NCI-H774 (cell line): ENCODE results near the gene PHC3.
"Not testable (repeated sequence)": the region's sequence is repeated elsewhere in the genome, so short reads cannot be mapped to it uniquely, and the experiment has no call there.

Experiments used
- DNase-seq: peaks from one replicate; lab custom pipeline; 2025; lab: John Stamatoyannopoulos, UW

Gene PHC3

DNA sequence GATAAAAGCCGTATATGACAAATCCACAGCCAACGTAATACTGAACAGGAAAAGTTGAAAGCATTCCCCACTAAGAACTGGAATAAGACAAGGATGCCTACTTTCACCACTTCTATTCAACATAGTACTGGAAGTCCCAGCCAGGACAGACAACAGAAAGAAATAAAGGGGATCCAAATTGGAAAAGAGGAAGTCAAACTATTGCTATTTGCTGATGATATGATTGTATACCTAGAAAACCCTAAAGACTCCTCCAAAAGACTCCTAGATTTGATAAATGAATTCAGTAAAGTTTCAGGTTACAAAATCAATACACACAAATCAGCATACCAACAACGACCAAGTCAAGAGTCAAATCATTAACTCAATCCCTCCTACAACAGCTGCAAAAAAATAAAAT is 14.2 kb upstream of the PHC3 start:
- DNase-seq: not testable (repeated sequence)

DNA sequence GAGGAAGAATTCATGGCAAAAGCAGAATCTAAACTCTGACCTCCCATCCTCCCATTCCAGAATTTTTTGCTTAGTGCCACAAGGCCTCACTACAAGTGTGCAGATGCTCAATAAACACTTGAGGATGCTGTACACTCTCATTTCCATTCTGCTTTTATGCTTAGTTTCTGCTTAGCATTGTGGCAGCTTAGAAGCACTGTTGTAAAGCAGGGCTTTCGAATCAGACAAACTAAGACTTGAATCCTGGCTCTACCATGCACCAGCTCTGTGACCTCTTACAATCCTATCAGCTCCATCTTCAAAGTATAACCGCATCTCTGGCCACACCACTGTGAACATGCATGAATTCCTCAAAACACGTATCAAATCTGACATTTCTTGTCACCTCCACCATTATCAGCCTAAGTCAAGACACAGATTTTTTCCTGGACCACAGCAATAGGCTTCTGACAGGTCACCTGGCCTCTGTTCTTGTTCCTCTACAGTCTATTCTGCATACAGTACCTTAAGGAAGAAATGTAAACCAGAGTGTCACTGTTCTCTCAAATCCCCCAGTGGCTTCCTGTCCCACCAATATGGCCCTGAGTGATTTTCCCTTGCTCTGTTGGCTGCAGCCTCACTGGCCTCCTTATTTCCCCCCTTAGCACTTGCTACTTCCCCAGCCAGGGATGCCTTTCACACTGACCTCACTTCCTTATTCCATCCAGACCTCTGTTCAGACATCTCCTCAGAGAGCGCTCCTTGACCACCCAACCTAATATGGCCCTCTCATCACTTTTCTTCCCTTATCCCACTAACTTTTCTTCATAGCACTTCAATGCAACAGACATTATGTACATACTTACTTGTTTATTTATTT is 8.1 kb upstream of the PHC3 start:
- DNase-seq: no peak

- DNase-seq: no peak
Measured at GRCh38 chr3:170180079-170180907, 1.2 kb downstream of the PHC3 start.

DNA sequence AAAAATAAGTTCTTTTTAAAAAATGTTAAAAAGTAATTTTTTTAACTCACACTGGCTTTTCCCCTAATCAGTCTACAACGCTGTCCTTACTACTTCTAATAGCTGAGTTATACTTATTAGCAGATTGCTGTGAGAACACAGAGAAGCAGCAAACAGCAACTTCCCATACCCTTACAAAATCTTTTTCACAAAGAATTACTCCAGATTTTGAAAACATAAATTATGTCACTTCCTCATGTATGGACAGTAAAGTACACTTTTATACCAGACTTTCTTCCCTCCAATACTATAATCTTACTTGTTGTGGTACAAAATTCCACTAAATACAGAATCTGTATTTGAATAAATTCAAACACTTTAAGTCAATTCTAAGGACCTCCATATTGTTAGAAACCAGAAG is 2.1 kb downstream of the PHC3 start:
- no peak for DNase-seq

DNA sequence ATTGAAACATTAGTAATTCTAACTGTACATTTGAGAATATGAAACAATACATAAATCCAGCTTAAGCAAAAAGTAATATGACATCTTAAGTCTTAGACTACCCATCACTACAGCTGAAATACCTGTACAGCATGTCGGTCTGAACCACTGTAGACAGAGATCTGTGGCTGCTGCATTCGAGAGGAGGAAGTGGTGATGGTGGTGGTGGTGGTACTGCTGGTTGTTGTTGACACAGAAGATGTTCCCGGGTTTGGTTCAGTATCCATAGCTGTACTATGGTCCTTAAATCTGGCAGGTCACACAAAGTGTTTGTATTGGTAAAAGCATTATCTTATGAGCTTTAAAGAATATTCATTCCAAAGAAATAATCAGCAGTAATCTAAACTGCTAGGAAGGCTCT is 2.9 kb downstream of the PHC3 start:
- no peak for DNase-seq

- DNase-seq: no peak
Measured at GRCh38 chr3:170171563-170171962, 10.0 kb downstream of the PHC3 start.

- DNase-seq: no peak
Measured at GRCh38 chr3:170164717-170165116, 16.8 kb downstream of the PHC3 start.

- no peak for DNase-seq
Measured at GRCh38 chr3:170163956-170164645, 17.4 kb downstream of the PHC3 start.

DNA sequence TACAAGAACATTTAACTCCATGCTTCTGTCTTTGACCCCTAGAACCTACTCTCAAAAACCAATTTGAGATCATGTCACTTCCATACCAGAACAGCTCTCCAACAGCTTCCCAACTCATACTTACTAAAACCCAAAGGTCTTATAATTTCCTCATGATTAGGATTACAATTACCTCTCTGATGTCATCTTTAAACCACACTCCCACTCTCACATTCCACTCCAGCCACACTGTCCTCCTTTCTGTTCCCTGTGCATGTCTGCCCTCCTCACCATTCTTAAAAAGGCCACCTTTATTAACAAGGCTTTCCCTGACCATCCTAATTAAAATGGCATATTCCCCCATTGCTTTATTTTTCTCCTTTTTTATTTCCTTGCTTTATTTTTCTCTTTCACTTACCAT is 18.9 kb downstream of the PHC3 start:
- no peak for DNase-seq

- DNase-seq: no peak
Measured at GRCh38 chr3:170162052-170162451, 19.5 kb downstream of the PHC3 start.

- DNase-seq: no peak
Measured at GRCh38 chr3:170159933-170160332, 21.6 kb downstream of the PHC3 start.

DNA sequence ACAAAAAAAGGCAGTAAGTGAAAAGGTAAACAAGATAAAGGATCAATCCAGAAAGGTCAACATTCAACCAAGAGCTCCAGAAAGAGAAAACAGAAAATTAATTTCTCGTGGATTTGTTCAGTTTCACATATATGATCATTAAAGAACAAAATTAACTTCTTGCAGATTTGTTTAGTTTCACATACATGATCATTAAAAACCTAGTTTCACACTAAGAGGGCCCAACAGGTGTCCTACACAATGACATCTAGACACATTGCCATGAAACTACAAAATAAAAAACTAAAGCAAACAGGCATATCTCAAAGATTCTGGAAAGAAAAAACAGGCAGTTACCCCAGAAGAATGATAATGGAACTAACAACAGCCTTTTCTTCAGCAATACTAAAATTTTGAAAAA is 22.1 kb downstream of the PHC3 start:
- DNase-seq: no peak

GRCh38 chr3:170155604-170156003 is 25.9 kb downstream of the PHC3 start:
- DNase-seq: no peak

DNA sequence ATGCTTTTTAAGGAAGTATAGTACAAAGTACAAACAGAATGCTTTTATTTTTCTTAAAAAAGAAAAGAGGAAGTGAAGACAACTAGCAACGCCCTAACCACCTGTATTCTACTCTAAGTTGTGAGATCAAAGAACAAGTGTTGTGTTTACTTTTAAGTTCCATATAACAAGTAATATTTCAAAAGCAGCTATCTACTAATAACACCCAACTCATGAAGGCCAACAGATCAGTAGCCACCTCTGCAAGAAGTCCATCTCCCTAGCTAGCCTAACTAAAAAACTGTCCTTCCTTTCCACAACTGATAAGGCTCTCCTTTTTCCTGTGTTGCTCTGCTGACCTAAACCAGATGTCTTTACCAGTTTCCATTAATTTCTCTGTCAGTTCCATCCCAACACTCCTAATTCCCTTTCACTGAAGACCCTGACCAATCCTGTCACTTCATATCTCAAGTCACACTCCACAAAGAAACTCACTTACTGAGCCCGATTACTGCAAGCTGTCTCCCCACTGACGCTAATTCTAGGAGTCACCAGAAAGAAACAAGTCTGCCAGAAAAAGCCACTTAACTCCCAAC is 26.9 kb downstream of the PHC3 start:
- DNase-seq: no peak

GRCh38 chr3:170154084-170154483 is 27.4 kb downstream of the PHC3 start:
- no peak for DNase-seq

DNA sequence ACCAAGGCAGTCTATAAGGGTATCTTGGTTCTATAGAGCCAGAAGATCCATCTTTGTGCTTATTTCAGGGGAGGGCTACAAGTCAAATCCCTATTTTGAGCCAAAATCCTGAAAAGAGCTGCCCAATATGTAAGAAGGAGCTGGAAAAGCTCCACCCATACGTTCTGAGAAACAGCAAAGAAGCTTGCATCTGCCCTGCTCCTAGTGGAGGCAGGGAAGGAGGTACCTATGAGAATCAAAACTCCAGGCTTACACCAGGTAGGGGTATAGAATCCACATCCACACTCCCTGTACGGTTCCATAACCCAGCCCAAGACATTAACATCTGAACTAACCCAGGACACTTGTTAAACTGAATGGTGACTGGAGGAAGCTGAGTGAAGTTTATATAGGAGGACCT is 30.0 kb downstream of the PHC3 start:
- DNase-seq: no peak

- no peak for DNase-seq
Measured at GRCh38 chr3:170149016-170149415, 32.5 kb downstream of the PHC3 start.

GRCh38 chr3:170145278-170145677 is 36.3 kb downstream of the PHC3 start:
- DNase-seq: no peak

DNA sequence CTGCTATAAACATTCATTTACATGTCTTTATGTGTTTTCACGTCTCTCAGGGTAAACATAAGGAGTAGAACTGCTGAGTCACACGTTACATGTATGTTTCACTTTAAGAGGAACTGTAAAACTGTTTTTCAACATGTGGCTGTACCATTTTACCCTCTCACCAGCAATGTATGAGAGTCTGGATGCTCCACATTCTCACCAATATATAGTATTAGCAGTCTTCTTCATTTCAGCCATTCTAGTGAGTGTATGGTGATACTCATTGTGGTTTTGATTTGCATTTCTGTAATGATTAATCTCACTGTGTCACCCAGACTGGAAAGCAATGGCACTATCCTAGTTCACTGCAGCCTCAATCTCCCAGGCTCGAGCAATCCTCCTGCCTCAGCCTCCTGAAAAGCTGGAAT is 37.1 kb downstream of the PHC3 start:
- DNase-seq: no peak

DNA sequence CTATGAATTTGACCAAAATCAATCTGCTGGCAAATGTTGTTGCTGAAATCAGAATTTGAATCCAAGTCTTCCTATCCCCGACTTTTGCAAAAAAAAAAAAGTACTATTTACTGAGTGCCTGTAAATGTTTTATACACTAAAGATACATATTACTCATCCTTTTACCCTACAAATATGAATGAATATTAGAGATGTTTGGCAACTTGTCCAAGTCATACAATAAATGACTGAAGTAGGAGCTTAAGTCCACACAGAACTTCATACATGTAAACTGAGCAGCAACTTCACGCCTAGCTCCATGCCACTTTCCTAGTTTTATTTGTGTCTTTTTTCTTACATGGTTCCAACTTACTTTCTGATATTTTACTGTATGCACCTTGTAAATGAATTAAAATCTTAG is 39.2 kb downstream of the PHC3 start:
- DNase-seq: no peak

DNA sequence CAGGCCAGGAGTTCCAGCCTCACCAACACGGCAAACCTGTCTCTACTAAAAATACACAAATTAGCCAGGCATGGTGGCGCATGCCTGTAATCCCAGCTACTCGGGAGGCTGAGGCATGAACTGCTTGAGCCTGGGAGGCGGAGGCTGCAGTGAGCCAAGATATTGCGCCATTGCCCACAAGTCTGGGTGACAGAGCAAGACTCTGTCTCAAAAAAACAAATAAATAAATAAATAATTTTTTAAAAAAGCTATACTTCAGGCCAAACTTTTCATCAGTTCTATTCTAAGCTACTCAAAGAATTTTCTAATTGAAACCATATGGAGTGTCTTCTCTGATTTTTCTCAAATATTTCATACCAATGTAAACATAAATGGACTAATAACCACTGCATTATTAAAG is 43.5 kb downstream of the PHC3 start:
- DNase-seq: no peak

GRCh38 chr3:170132335-170132734 is 49.2 kb downstream of the PHC3 start:
- no peak for DNase-seq
